Keratinocyte (primary cell): ENCODE results near the gene ERC2. TPM values are rescaled to one million over a fixed set of nuclear protein-coding genes. Genes with fewer than 3 reads are reported as not detected.

Experiments
- DNase-seq: peaks from one replicate; pipeline ENCODE4 v3.0.0-alpha.2; 2011; ENCODE audit warnings: low read depth, missing footprints, low spot score
- FAIRE-seq: peaks from 2 replicates; lab custom pipeline; 2011; peaks lifted over from hg19 to GRCh38; lab: Jason Lieb, UNC
- H2AFZ ChIP-seq: 2 replicates; pipeline ENCODE4 v1.6.0; 2012; ENCODE audit warnings: low read length, control low read depth, inconsistent platforms; ENCODE audit not compliant: control insufficient read depth
- H3K27ac ChIP-seq: 2 replicates; pipeline ENCODE4 v1.5.1; 2011; ENCODE audit warnings: low read length; ENCODE audit not compliant: control insufficient read depth, insufficient read depth
- H3K27me3 ChIP-seq: 3 replicates; pipeline ENCODE4 v1.6.0; 2011; ENCODE audit warnings: low read length; ENCODE audit not compliant: control insufficient read depth, insufficient read depth; ENCODE audit errors: extremely low read depth
- H3K36me3 ChIP-seq, 2 experiments: 2 replicates in 1 of 2; 3 replicates in 1 of 2; pipeline ENCODE4 v1.5.1; 2011; ENCODE audit warnings: low read length in 2 of 2, mild to moderate bottlenecking in 1 of 2; ENCODE audit not compliant: control insufficient read depth in 2 of 2, insufficient read depth in 2 of 2; ENCODE audit errors: extremely low read depth in 1 of 2
- H3K4me1 ChIP-seq: 3 replicates; pipeline ENCODE4 v1.5.1; 2011; ENCODE audit warnings: low read length; ENCODE audit not compliant: control insufficient read depth, insufficient read depth; ENCODE audit errors: extremely low read depth
- H3K4me2 ChIP-seq: 3 replicates; pipeline ENCODE4 v1.6.0; 2011; ENCODE audit warnings: low read depth, low read length; ENCODE audit not compliant: control insufficient read depth, insufficient read depth; ENCODE audit errors: extremely low read depth
- H3K4me3 ChIP-seq, 3 experiments: fragments of 200-600 bp in 1 of 3; sonication (generic) in 1 of 3; 2 replicates in 2 of 3; 3 replicates in 1 of 3; pipeline ENCODE4 v1.5.1; 2011 to 2016; ENCODE audit warnings: low read length in 3 of 3, mild to moderate bottlenecking in 3 of 3, control low read depth in 2 of 3, inconsistent platforms in 1 of 3, low read depth in 1 of 3, mixed read lengths in 1 of 3, mixed run types in 1 of 3, moderate library complexity in 1 of 3; ENCODE audit not compliant: control insufficient read depth in 2 of 3, insufficient read depth in 2 of 3; ENCODE audit errors: extremely low read depth in 1 of 3
- H3K79me2 ChIP-seq: 2 replicates; pipeline ENCODE4 v1.6.0; 2012; ENCODE audit warnings: low read length; ENCODE audit not compliant: control insufficient read depth, insufficient read depth
- H3K9ac ChIP-seq: 3 replicates; pipeline ENCODE4 v1.6.0; 2011; ENCODE audit warnings: low read length; ENCODE audit not compliant: control insufficient read depth, insufficient read depth; ENCODE audit errors: extremely low read depth
- H3K9me1 ChIP-seq: 3 replicates; pipeline ENCODE4 v1.6.0; 2011; ENCODE audit warnings: low read length; ENCODE audit not compliant: control insufficient read depth, insufficient read depth; ENCODE audit errors: extremely low read depth
- H3K9me3 ChIP-seq: 2 replicates; pipeline ENCODE4 v1.5.1; 2012; ENCODE audit warnings: low read depth, low read length; ENCODE audit not compliant: control insufficient read depth
- H4K20me1 ChIP-seq: 3 replicates; pipeline ENCODE4 v1.6.0; 2011; ENCODE audit warnings: low read length; ENCODE audit not compliant: control insufficient read depth, insufficient read depth; ENCODE audit errors: extremely low read depth
- EZH2 ChIP-seq: IDR thresholded peaks from one replicate; pipeline ENCODE4 v1.6.1; 2012; ENCODE audit warnings: inconsistent platforms, mild to moderate bottlenecking, low read length, moderate library complexity
- dilution Hi-C: fragments of 300-500 bp; cut with MboI; formaldehyde crosslinking; loops from one replicate; pipeline ENCODE4 v1.7.0; 2020; ENCODE audit warnings: low sequenced_read_pairs; ENCODE audit not compliant: extremely low pct_ligation_motif_present
- polyA plus RNA-seq, 5 experiments: library from polyadenylated mRNA; depleted of rRNA in 3 of 5; stranded (reverse) in 3 of 5; stranded (forward) in 1 of 5; unstranded in 1 of 5; fragments of >200 nt; gene quantifications; 1 replicate in 1 of 5; 2 replicates in 3 of 5; 3 replicates in 1 of 5; pipeline versions ENCODE4 v1.2.1 to v1.2.3, GENCODE V29; 2011 to 2012; ENCODE audit warnings: missing spikeins in 2 of 5, low read depth in 1 of 5, low replicate concordance in 1 of 5
- TF ChIP-seq, protein P1 (sequence below), 3 experiments: IDR thresholded peaks in 1 of 3; conservative IDR thresholded peaks in 1 of 3; optimal IDR thresholded peaks in 1 of 3; 2 replicates in 2 of 3; 3 replicates in 1 of 3; pipeline versions ENCODE3 to v1.5.1; 2011; ENCODE audit warnings: low read length in 3 of 3, mild to moderate bottlenecking in 3 of 3, moderate library complexity in 2 of 3, control low read depth in 1 of 3, inconsistent platforms in 1 of 3; ENCODE audit not compliant: insufficient read depth in 2 of 3; ENCODE audit errors: extremely low read depth in 1 of 3

Gene ERC2
- polyA plus RNA-seq, 1 donor (not counting 4 experiments of a cell fraction or from before 2014, with no cell fraction given): 0.08 TPM

DNA sequence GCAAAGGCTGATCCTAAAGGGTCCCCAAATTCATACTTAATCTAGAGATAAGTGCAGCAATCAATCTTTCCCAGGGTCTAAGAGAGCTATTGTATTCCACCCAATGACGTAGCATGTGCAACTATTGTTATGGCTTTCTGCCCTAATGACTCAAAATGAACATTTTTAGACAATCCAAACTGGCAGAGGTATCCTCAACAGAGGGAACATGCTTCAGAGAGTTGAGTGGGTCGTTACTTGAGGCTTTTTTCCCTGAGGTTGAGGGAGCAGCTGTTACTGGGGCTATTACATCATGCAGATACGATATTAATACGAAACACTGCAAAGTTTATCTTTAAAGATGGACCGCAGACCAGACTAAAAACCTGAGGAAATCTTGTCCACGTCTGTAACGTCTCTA, 702.9 kb downstream of the ERC2 start:
- TF ChIP-seq, protein P1, sequence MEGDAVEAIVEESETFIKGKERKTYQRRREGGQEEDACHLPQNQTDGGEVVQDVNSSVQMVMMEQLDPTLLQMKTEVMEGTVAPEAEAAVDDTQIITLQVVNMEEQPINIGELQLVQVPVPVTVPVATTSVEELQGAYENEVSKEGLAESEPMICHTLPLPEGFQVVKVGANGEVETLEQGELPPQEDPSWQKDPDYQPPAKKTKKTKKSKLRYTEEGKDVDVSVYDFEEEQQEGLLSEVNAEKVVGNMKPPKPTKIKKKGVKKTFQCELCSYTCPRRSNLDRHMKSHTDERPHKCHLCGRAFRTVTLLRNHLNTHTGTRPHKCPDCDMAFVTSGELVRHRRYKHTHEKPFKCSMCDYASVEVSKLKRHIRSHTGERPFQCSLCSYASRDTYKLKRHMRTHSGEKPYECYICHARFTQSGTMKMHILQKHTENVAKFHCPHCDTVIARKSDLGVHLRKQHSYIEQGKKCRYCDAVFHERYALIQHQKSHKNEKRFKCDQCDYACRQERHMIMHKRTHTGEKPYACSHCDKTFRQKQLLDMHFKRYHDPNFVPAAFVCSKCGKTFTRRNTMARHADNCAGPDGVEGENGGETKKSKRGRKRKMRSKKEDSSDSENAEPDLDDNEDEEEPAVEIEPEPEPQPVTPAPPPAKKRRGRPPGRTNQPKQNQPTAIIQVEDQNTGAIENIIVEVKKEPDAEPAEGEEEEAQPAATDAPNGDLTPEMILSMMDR (optimal IDR thresholded peaks at IDR 0.05 in 1 of 3, IDR thresholded peaks at IDR 0.05 in 1 of 3, conservative IDR thresholded peaks at IDR 0.05 in 1 of 3; ENCODE audit: extremely low read depth in 1 of 3, insufficient read depth in 2 of 3, low read length in 3 of 3): no peak

GRCh38 chr3:55756976-55757375, 711.3 kb downstream of the ERC2 start:
- Histone ChIP-seq H4K20me1 (no peaks in the 10 kb centered on the region), H3K9me3 (no peaks in the 10 kb centered on the region), H3K79me2 (no peaks in the 10 kb centered on the region), H3K4me3 (no peak overlapping the region), H3K9me1 (no peaks in the 10 kb centered on the region), H3K4me1 (no peaks in the 10 kb centered on the region), H3K9ac (no peak overlapping the region), H3K36me3 (no peaks in the 10 kb centered on the region), H2AFZ (no peak overlapping the region), H3K4me2 (no peak overlapping the region), H3K27ac (no peak overlapping the region), H3K27me3 (peaks cover 8% of the 10 kb centered on the region)
- dilution Hi-C loops: no loop called here
- FAIRE-seq: no peak
- DNase-seq: no peak
- TF ChIP-seq, protein P1 (optimal IDR thresholded peaks at IDR 0.05 in 1 of 3, IDR thresholded peaks at IDR 0.05 in 1 of 3, conservative IDR thresholded peaks at IDR 0.05 in 1 of 3; ENCODE audit: extremely low read depth in 1 of 3, insufficient read depth in 2 of 3, low read length in 3 of 3): no peak
- TF ChIP-seq EZH2: no peak

More for the DNA sequence above, 702.9 kb downstream of the ERC2 start:
- no peak overlapping the region for H3K27ac ChIP-seq
- no peaks in the 10 kb centered on the region for H3K9me3 ChIP-seq
- H3K4me2 ChIP-seq: no peak overlapping the region
- no peaks in the 10 kb centered on the region for H3K9me1 ChIP-seq
- dilution Hi-C loops: no loop called here
- H4K20me1 ChIP-seq: no peaks in the 10 kb centered on the region
- H3K27me3 ChIP-seq: no peaks in the 10 kb centered on the region
- no peaks in the 10 kb centered on the region for H3K36me3 ChIP-seq
- H3K9ac ChIP-seq: no peak overlapping the region
- no peak overlapping the region for H2AFZ ChIP-seq
- no peak overlapping the region for H3K4me3 ChIP-seq
- DNase-seq (no peak), FAIRE-seq (no peak)
- H3K4me1 ChIP-seq: no peaks in the 10 kb centered on the region
- H3K79me2 ChIP-seq: no peaks in the 10 kb centered on the region
